Activated CD4-positive, alpha-beta T cell treated with anti-CD3 and anti-CD28 coated beads, Interleukin-2, Interleukin-6, amounts not matched to agents 100 ng/mL and 50 ng/mL, durations not matched to agents 16 hours and 8 hours (primary cell): ENCODE results near the gene CLK3.
"Not testable (repeated sequence)": the region's sequence is repeated elsewhere in the genome, so short reads cannot be mapped to it uniquely, and the experiment has no call there.

Experiments
- DNase-seq: peaks from one replicate; pipeline ENCODE4 v3.0.0-alpha.2; 2020

The CLK3 gene

GRCh38 chr15:74646480-74646879, 30.8 kb downstream of the CLK3 start:
- no peak for DNase-seq

GRCh38 chr15:74648051-74648842, 32.6 kb downstream of the CLK3 start:
- DNase-seq: no peak

- DNase-seq: no peak
These were observed 35.7 kb downstream of the CLK3 start for GRCh38 chr15:74651242-74651741.

- DNase-seq: no peak
These were observed 37.9 kb downstream of the CLK3 start for GRCh38 chr15:74653426-74654102.

GRCh38 chr15:74655424-74655823, 39.8 kb downstream of the CLK3 start:
- peak; percentile 75 for DNase-seq

- no peak for DNase-seq
These were observed 41.4 kb downstream of the CLK3 start for GRCh38 chr15:74656935-74657535.

GRCh38 chr15:74657846-74658245, 42.2 kb downstream of the CLK3 start:
- no peak for DNase-seq

- not testable (repeated sequence) for DNase-seq
These were observed 45.6 kb downstream of the CLK3 start for GRCh38 chr15:74661280-74661679.

- no peak for DNase-seq
These were observed 46.6 kb downstream of the CLK3 start for GRCh38 chr15:74662064-74662860.

- no peak for DNase-seq
These were observed 47.8 kb downstream of the CLK3 start for GRCh38 chr15:74663303-74664027.

- no peak for DNase-seq
These were observed 48.5 kb downstream of the CLK3 start for GRCh38 chr15:74664028-74664616.

- no peak for DNase-seq
These were observed 49.0 kb downstream of the CLK3 start for GRCh38 chr15:74664670-74665069.

GRCh38 chr15:74667975-74668374, 52.3 kb downstream of the CLK3 start:
- no peak for DNase-seq

- no peak for DNase-seq
These were observed 54.0 kb downstream of the CLK3 start for GRCh38 chr15:74669627-74670026.

GRCh38 chr15:74674161-74674560, 58.5 kb downstream of the CLK3 start:
- DNase-seq: no peak

GRCh38 chr15:74676801-74677200, 61.2 kb downstream of the CLK3 start:
- DNase-seq: no peak
